ENCODE data around the gene SLC5A11. TPM values are rescaled to one million over a fixed set of nuclear protein-coding genes. Genes with fewer than 3 reads are reported as not detected.

Gene SLC5A11
- polyA plus RNA-seq, 2 of the 4 experiments (the other 2 are of a cell fraction), result 0.40 to 0.43 TPM

- Histone ChIP-seq H3K27ac (no peak overlapping the region), H3K4me1 (peaks cover 6% of the 10 kb centered on the region; the same call in 2 of the 3 replicates), H3K4me2 (no peak overlapping the region), H3K4me3 (no peak overlapping the region), H3K9me3 (no peaks in the 10 kb centered on the region)
- WGBS (ENCODE audit: missing lambda C conversion rate), result 78% methylated on average over 2 of the region's 2 CpGs
- ChIA-PET CTCF (interaction anchor here (1.2 kb wide), 1 partner anchor 15 kb away, joined by 5 read pairs; no protein-coding TSS in a partner anchor), POLR2A (no interaction called here)
- no peak for FAIRE-seq
- TF ChIP-seq, protein P1, sequence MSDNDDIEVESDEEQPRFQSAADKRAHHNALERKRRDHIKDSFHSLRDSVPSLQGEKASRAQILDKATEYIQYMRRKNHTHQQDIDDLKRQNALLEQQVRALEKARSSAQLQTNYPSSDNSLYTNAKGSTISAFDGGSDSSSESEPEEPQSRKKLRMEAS (IDR thresholded peaks at IDR 0.05), result no peak
- no peak for TF ChIP-seq RCOR1 (IDR thresholded peaks at IDR 0.05; ENCODE audit: low read depth, low read length)
- no peak for TF ChIP-seq CBX2 (IDR thresholded peaks at IDR 0.05; ENCODE audit: borderline replicate concordance, low read depth)
- no peak for TF ChIP-seq ZNF302 (CRISPR knock-in tag; IDR thresholded peaks at IDR 0.05)
- no peak for TF ChIP-seq CBX8 (IDR thresholded peaks at IDR 0.05)
- TF ChIP-seq BHLHE40 (IDR thresholded peaks at IDR 0.05; ENCODE audit: low read depth, low read length), result no peak
- TF ChIP-seq ZC3H11A (IDR thresholded peaks at IDR 0.05), result no peak
- TF ChIP-seq NPAS2 (CRISPR knock-in tag; IDR thresholded peaks at IDR 0.05; ENCODE audit: borderline replicate concordance), result no peak
- TF ChIP-seq EHMT2 (IDR thresholded peaks at IDR 0.05; ENCODE audit: low read depth), result no peak
- no peak for TF ChIP-seq HEYL (CRISPR knock-in tag; IDR thresholded peaks at IDR 0.05)
- no peak for TF ChIP-seq EP300 (IDR thresholded peaks at IDR 0.05)
- no peak for TF ChIP-seq KDM5A (IDR thresholded peaks at IDR 0.05)
- TF ChIP-seq ZSCAN20 (CRISPR knock-in tag; IDR thresholded peaks at IDR 0.05), result no peak
- no peak for TF ChIP-seq NR3C1 (IDR thresholded peaks at IDR 0.05)
- ATAC-seq, result no peak
- no peak for DNase-seq (ENCODE audit: low read depth in 1 of 2, low spot score in 1 of 2)
Measured at GRCh38 chr16:24819462-24820040, 26.2 kb upstream of the SLC5A11 start.

DNA sequence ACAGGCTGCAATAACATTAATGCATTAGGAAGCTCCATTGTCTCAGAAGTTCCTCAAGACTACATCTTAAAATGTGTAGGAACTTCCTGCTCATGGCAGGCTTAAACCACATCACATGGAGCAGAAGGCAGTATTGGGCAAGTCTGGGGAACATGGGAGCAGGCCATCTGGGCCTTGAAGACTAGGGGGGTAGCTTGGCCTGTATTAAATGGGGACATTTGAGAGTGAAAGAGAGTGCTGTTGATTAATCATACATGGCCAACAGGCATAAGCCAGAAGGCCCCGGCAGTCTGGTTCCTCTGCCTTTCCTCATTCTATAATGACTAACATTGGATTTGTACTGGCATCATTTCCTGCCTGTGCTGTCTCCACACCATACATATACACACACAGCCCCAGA, 25.2 kb upstream of the SLC5A11 start:
- Histone ChIP-seq H3K4me1 (peaks cover 11% of the 10 kb centered on the region; the same call in 2 of the 3 replicates), H3K4me3 (no peak overlapping the region), H3K9me3 (no peaks in the 10 kb centered on the region), H3K4me2 (no peak overlapping the region), H3K27ac (no peak overlapping the region)
- ChIA-PET CTCF (interaction anchor here (1.5 kb wide), 1 partner anchor 14 kb away, joined by 11 read pairs; no protein-coding TSS in a partner anchor), POLR2A (no interaction called here)
- TF ChIP-seq, protein P2, sequence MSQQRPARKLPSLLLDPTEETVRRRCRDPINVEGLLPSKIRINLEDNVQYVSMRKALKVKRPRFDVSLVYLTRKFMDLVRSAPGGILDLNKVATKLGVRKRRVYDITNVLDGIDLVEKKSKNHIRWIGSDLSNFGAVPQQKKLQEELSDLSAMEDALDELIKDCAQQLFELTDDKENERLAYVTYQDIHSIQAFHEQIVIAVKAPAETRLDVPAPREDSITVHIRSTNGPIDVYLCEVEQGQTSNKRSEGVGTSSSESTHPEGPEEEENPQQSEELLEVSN (IDR thresholded peaks at IDR 0.05; ENCODE audit: borderline replicate concordance, low read depth), result no peak
- TF ChIP-seq HOXB13 (CRISPR knock-in tag; IDR thresholded peaks at IDR 0.05; ENCODE audit: low read depth) (no peak), HOXA7 (CRISPR knock-in tag; IDR thresholded peaks at IDR 0.05) (no peak), HDAC2 (IDR thresholded peaks at IDR 0.05) (no peak), JUN (IDR thresholded peaks at IDR 0.05) (no peak), CBX2 (IDR thresholded peaks at IDR 0.05; ENCODE audit: borderline replicate concordance, low read depth) (no peak), EHF (CRISPR knock-in tag; IDR thresholded peaks at IDR 0.05) (no peak), MAFK (IDR thresholded peaks at IDR 0.05; ENCODE audit: partially characterized antibody) (no peak), ZSCAN20 (CRISPR knock-in tag; IDR thresholded peaks at IDR 0.05) (no peak), ELK1 (IDR thresholded peaks at IDR 0.05; ENCODE audit: low read depth, low read length) (no peak), TP53 (CRISPR knock-in tag; IDR thresholded peaks at IDR 0.05) (no peak), NFE2L2 (conservative IDR thresholded peaks at IDR 0.05; ENCODE audit: low read length) (no peak), POLR2AphosphoS2 (conservative IDR thresholded peaks at IDR 0.05; ENCODE audit: low read length) (no peak), HMGXB4 (CRISPR knock-in tag; IDR thresholded peaks at IDR 0.05; ENCODE audit: borderline replicate concordance) (no peak), SREBF2 (IDR thresholded peaks at IDR 0.05) (no peak), HOXB5 (CRISPR knock-in tag; IDR thresholded peaks at IDR 0.05) (no peak), PBX3 (IDR thresholded peaks at IDR 0.05) (no peak), USF2 (IDR thresholded peaks at IDR 0.05) (no peak), POLR2A (IDR thresholded peaks at IDR 0.05; ENCODE audit: low read length) (no peak), SMC3 (IDR thresholded peaks at IDR 0.05) (no peak)
- no peak for FAIRE-seq
- DNase-seq (ENCODE audit: low read depth in 1 of 2, low spot score in 1 of 2), result no peak
- 35% methylated on average over 1 of the region's 1 CpG for WGBS (ENCODE audit: missing lambda C conversion rate)
- no peak for ATAC-seq

Data from A549 (cell line).